Type B pancreatic cell (in vitro differentiated cells): ENCODE data around the gene SLC25A29. TPM values are rescaled to one million over a fixed set of nuclear protein-coding genes. Genes with fewer than 3 reads are reported as not detected.
A peak's percentile ranks its signal among the peaks of the same experiment; 100 is the strongest.

ENCODE experiments used
- DNase-seq: peaks from one replicate; pipeline ENCODE4 v3.0.0; 2021; ENCODE audit warnings: mixed read lengths; ENCODE audit not compliant: unreplicated experiment; ENCODE audit errors: extremely low spot score
- H3K27ac Mint-ChIP-seq: 2 replicates; pipeline ENCODE4 v1.8.0; 2021; ENCODE audit warnings: mild to moderate bottlenecking, mixed read lengths
- H3K27me3 Mint-ChIP-seq: 2 replicates; pipeline ENCODE4 v1.8.0; 2021; ENCODE audit warnings: mixed read lengths
- H3K36me3 Mint-ChIP-seq: 2 replicates; pipeline ENCODE4 v1.8.0; 2021; ENCODE audit warnings: mixed read lengths
- H3K4me1 Mint-ChIP-seq: one replicate; pipeline ENCODE4 v1.8.0; 2021; ENCODE audit warnings: mixed read lengths; ENCODE audit not compliant: unreplicated experiment
- H3K4me3 Mint-ChIP-seq: 2 replicates; pipeline ENCODE4 v1.8.0; 2021; ENCODE audit warnings: mild to moderate bottlenecking, mixed read lengths
- H3K9me3 Mint-ChIP-seq: 2 replicates; pipeline ENCODE4 v1.8.0; 2021; ENCODE audit warnings: mixed read lengths
- CTCF ChIP-seq: fragments of 200-600 bp; sonication (generic); conservative IDR thresholded peaks from 2 replicates; pipeline ENCODE4 v1.5.0; 2021; ENCODE audit warnings: antibody characterized with exemption, mild to moderate bottlenecking
- total RNA-seq: library from RNA; stranded (reverse); gene quantifications from 2 replicates; pipeline ENCODE4 v1.2.1, GENCODE V29; 2021; ENCODE audit warnings: low replicate concordance

SLC25A29 gene
- total RNA-seq, 1 donor from 2014 or later = 101 TPM

- Mint-ChIP-seq H3K27me3 (no peaks in the 10 kb centered on the region), H3K4me1 (peaks cover 20% of the 10 kb centered on the region), H3K9me3 (no peaks in the 10 kb centered on the region), H3K4me3 (peak overlapping the region; percentile 74), H3K36me3 (no peaks in the 10 kb centered on the region), H3K27ac (peak overlapping the region; percentile 76)
- no peak for TF ChIP-seq CTCF
- DNase-seq = no peak
Measured at GRCh38 chr14:100287202-100287997, 18.8 kb downstream of the SLC25A29 start.

- DNase-seq = no peak
Measured at GRCh38 chr14:100286484-100287191, 19.6 kb downstream of the SLC25A29 start.

GRCh38 chr14:100285913-100286400 lies 20.3 kb downstream of the SLC25A29 start:
- Mint-ChIP-seq H3K27me3 (no peaks in the 10 kb centered on the region), H3K9me3 (no peaks in the 10 kb centered on the region), H3K36me3 (no peaks in the 10 kb centered on the region), H3K4me3 (peak overlapping the region; percentile 86), H3K27ac (peak overlapping the region; percentile 83), H3K4me1 (peaks cover 19% of the 10 kb centered on the region)
- no peak for DNase-seq
- TF ChIP-seq CTCF = peak; percentile 1

More at GRCh38 chr14:100286484-100287191, 19.6 kb downstream of the SLC25A29 start:
- peaks cover 20% of the 10 kb centered on the region for H3K4me1 Mint-ChIP-seq
- TF ChIP-seq CTCF = no peak
- no peaks in the 10 kb centered on the region for H3K9me3 Mint-ChIP-seq
- H3K27ac Mint-ChIP-seq = peak overlapping the region; percentile 83
- H3K4me3 Mint-ChIP-seq = peak overlapping the region; percentile 62
- H3K27me3 Mint-ChIP-seq = no peaks in the 10 kb centered on the region
- no peaks in the 10 kb centered on the region for H3K36me3 Mint-ChIP-seq

- DNase-seq = peak; percentile 86
- H3K9me3 Mint-ChIP-seq = no peaks in the 10 kb centered on the region
- peak; percentile 81 for TF ChIP-seq CTCF
- peaks cover 15% of the 10 kb centered on the region for H3K4me1 Mint-ChIP-seq
- peak overlapping the region; percentile 86 for H3K4me3 Mint-ChIP-seq
- no peaks in the 10 kb centered on the region for H3K27me3 Mint-ChIP-seq
- H3K27ac Mint-ChIP-seq = peak overlapping the region; percentile 85
- peaks cover 3% of the 10 kb centered on the region for H3K36me3 Mint-ChIP-seq
Measured at GRCh38 chr14:100285021-100285912, 21.0 kb downstream of the SLC25A29 start.
